ENCODE data around the gene LLPH.

DNA sequence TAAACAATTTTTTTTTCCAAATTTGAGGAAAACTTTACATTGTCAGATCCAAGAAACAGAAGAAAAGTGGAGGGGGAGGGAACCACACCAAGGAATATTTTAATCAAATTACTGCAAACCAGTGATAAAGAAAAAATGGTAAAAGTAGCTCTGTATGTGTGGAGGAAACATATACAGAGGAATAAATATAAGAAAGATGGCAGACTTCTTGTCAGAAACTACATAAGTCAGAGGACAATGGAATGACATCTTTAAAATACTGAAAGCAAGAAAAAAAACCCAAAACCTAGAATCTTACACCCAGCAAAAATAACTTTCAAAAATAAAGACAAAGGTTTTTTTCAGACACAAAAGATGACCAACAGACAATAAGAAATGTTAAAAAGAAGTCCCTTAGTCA is 10.2 kb upstream of the LLPH start:
- TF ChIP-seq, protein P1, sequence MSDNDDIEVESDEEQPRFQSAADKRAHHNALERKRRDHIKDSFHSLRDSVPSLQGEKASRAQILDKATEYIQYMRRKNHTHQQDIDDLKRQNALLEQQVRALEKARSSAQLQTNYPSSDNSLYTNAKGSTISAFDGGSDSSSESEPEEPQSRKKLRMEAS (CRISPR knock-in tag; IDR thresholded peaks at IDR 0.05): no peak
- TF ChIP-seq, protein P2, sequence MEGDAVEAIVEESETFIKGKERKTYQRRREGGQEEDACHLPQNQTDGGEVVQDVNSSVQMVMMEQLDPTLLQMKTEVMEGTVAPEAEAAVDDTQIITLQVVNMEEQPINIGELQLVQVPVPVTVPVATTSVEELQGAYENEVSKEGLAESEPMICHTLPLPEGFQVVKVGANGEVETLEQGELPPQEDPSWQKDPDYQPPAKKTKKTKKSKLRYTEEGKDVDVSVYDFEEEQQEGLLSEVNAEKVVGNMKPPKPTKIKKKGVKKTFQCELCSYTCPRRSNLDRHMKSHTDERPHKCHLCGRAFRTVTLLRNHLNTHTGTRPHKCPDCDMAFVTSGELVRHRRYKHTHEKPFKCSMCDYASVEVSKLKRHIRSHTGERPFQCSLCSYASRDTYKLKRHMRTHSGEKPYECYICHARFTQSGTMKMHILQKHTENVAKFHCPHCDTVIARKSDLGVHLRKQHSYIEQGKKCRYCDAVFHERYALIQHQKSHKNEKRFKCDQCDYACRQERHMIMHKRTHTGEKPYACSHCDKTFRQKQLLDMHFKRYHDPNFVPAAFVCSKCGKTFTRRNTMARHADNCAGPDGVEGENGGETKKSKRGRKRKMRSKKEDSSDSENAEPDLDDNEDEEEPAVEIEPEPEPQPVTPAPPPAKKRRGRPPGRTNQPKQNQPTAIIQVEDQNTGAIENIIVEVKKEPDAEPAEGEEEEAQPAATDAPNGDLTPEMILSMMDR (IDR thresholded peaks at IDR 0.05): no peak
- TF ChIP-seq GTF2I (CRISPR knock-in tag; conservative IDR thresholded peaks at IDR 0.05): no peak
- TF ChIP-seq, protein P3, sequence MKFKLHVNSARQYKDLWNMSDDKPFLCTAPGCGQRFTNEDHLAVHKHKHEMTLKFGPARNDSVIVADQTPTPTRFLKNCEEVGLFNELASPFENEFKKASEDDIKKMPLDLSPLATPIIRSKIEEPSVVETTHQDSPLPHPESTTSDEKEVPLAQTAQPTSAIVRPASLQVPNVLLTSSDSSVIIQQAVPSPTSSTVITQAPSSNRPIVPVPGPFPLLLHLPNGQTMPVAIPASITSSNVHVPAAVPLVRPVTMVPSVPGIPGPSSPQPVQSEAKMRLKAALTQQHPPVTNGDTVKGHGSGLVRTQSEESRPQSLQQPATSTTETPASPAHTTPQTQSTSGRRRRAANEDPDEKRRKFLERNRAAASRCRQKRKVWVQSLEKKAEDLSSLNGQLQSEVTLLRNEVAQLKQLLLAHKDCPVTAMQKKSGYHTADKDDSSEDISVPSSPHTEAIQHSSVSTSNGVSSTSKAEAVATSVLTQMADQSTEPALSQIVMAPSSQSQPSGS (CRISPR knock-in tag; IDR thresholded peaks at IDR 0.05; ENCODE audit: borderline replicate concordance, low read depth): no peak
- TF ChIP-seq, protein P4, sequence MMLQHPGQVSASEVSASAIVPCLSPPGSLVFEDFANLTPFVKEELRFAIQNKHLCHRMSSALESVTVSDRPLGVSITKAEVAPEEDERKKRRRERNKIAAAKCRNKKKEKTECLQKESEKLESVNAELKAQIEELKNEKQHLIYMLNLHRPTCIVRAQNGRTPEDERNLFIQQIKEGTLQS (CRISPR knock-in tag; conservative IDR thresholded peaks at IDR 0.05): no peak
- TF ChIP-seq, protein P5, sequence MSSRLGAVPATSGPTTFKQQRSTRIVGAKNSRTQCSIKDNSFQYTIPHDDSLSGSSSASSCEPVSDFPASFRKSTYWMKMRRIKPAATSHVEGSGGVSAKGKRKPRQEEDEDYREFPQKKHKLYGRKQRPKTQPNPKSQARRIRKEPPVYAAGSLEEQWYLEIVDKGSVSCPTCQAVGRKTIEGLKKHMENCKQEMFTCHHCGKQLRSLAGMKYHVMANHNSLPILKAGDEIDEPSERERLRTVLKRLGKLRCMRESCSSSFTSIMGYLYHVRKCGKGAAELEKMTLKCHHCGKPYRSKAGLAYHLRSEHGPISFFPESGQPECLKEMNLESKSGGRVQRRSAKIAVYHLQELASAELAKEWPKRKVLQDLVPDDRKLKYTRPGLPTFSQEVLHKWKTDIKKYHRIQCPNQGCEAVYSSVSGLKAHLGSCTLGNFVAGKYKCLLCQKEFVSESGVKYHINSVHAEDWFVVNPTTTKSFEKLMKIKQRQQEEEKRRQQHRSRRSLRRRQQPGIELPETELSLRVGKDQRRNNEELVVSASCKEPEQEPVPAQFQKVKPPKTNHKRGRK (CRISPR knock-in tag; IDR thresholded peaks at IDR 0.05; ENCODE audit: borderline replicate concordance): no peak

All from WTC11 (cell line).